HuH-7 (cell line): ENCODE results near the gene MAML3.

Experiments used
- DNase-seq: peaks from one replicate; pipeline ENCODE4 v3.0.0; 2011; ENCODE audit warnings: low spot score

MAML3 gene

GRCh38 chr4:139754938-139755337, 399.0 kb downstream of the MAML3 start:
- no peak for DNase-seq

- no peak for DNase-seq
Measured at GRCh38 chr4:139753686-139754085, 400.3 kb downstream of the MAML3 start.

GRCh38 chr4:139749835-139750498, 404.0 kb downstream of the MAML3 start:
- DNase-seq: no peak

GRCh38 chr4:139749338-139749737, 404.6 kb downstream of the MAML3 start:
- no peak for DNase-seq

GRCh38 chr4:139746431-139747171, 407.4 kb downstream of the MAML3 start:
- DNase-seq: no peak

GRCh38 chr4:139745111-139745639, 408.8 kb downstream of the MAML3 start:
- DNase-seq: no peak

- DNase-seq: no peak
Measured at GRCh38 chr4:139744232-139744631, 409.8 kb downstream of the MAML3 start.

- no peak for DNase-seq
Measured at GRCh38 chr4:139743027-139743426, 411.0 kb downstream of the MAML3 start.

GRCh38 chr4:139740531-139741041, 413.4 kb downstream of the MAML3 start:
- DNase-seq: peak; percentile 50

- DNase-seq: no peak
Measured at GRCh38 chr4:139740121-139740520, 413.9 kb downstream of the MAML3 start.

- no peak for DNase-seq
Measured at GRCh38 chr4:139738846-139739613, 415.0 kb downstream of the MAML3 start.

GRCh38 chr4:139736661-139737060, 417.3 kb downstream of the MAML3 start:
- no peak for DNase-seq

- no peak for DNase-seq
Measured at GRCh38 chr4:139736274-139736660, 417.7 kb downstream of the MAML3 start.

GRCh38 chr4:139735381-139736273, 418.4 kb downstream of the MAML3 start:
- DNase-seq: peak; percentile 40

GRCh38 chr4:139734875-139735380, 419.1 kb downstream of the MAML3 start:
- peak; percentile 85 for DNase-seq

- peak; percentile 23 for DNase-seq
Measured at GRCh38 chr4:139734201-139734874, 419.6 kb downstream of the MAML3 start.

- DNase-seq: no peak
Measured at GRCh38 chr4:139732991-139733570, 420.9 kb downstream of the MAML3 start.

- DNase-seq: no peak
Measured at GRCh38 chr4:139728840-139729239, 425.1 kb downstream of the MAML3 start.

- DNase-seq: no peak
Measured at GRCh38 chr4:139728146-139728545, 425.8 kb downstream of the MAML3 start.

- no peak for DNase-seq
Measured at GRCh38 chr4:139726615-139727014, 427.4 kb downstream of the MAML3 start.
